Erythroblast (primary cell): ENCODE measurements around the gene AGFG2.

Source experiments
- GATA1 ChIP-seq: IDR thresholded peaks from 2 replicates; pipeline ENCODE4 v1.6.1; 2011; ENCODE audit warnings: low read depth, mild to moderate bottlenecking, control low read depth, low read length, moderate library complexity
- POLR2A ChIP-seq: IDR thresholded peaks from 2 replicates; pipeline ENCODE4 v1.6.1; 2011; ENCODE audit warnings: mild to moderate bottlenecking, low read length

DNA sequence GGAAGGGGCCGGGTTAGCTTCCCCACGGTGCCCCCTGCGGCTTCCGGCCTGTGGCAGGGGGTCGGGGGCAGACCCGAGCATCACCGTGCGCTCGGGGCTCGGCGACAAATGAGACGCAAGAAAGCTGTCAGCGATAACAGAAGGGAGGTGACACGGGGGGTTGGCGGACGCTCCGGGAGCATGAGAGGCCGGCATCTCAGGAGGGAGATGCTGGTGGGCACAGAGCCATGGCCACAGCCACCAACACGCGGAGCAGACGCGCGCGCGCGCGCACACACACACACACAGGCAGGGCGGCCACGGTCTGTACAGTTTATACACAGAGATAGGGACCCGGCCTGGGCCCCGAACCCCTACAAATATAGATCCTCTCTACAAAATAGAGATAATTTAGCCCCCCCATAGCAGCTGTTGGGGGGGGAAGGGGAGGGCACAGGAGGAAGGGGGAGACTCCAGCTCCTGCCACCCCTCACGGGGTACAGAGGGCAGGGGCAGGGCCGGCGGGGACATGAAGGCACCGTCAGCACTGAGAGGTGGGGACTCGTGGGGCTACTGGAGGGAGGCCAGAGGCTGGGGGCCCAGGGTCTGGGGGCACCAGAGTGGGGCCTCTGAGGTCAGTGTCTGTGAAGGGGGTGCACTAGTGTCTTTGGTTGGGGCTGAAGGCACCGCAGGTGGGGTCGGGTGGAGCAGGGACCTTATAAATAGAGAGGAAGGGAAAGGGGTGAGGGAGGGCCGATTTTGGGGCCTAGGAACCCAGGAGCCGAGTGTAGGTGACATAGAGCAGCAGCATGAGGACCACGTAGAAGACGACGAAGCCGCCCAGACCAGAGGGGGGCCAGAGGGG is 35.6 kb downstream of the AGFG2 start:
- TF ChIP-seq POLR2A (no peak), GATA1 (no peak)
